Measurements from ENCODE around the gene APC.

The APC gene

GRCh38 chr5:112784726-112785125 is 47.0 kb downstream of the APC start:
- DNase-seq (ENCODE audit: low read depth, low spot score), result no peak

DNA sequence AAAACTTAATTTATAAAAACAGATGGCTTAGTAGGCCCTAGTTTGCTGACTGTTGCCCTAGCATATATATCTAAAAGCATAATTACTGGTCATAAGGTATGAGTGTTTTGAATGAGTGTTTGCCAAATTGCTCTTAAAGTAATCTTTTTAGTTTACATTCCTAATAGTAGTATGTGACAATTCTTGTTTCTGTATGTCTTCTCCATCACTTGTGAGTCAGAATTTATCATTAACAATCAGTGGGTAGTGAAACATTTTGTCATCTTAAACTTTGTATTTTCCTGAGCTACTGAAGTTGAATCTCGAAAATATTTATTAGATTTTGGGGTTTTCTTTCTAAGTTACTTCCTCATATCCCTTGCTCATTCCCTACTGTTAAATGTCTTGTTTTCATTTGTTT is 49.6 kb downstream of the APC start:
- DNase-seq (ENCODE audit: low read depth, low spot score), result no peak

- DNase-seq (ENCODE audit: low read depth, low spot score), result no peak
Measured at GRCh38 chr5:112787896-112788295, 50.2 kb downstream of the APC start.

GRCh38 chr5:112793201-112793600 is 55.5 kb downstream of the APC start:
- no peak for DNase-seq (ENCODE audit: low read depth, low spot score)

DNA sequence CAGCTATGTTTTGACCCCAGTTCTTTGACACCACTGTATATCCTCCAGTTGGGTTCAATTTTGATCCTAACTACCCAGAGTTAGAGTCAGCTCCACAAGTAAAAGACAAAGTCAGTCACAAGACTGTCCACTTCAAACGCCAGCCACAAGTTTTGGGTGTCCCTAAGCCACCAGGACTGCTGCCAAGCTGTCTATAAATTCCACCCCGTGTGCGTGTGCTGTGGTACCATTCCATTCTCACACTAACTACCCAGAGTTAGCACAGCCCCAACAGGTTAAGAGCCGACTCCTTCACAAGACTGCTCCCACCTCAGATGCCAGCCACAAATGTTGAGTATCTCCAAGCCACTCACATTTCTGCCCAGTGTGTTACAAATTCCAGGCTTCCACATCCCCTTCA is 56.7 kb downstream of the APC start:
- no peak for DNase-seq (ENCODE audit: low read depth, low spot score)

GRCh38 chr5:112795342-112795741 is 57.7 kb downstream of the APC start:
- no peak for DNase-seq (ENCODE audit: low read depth, low spot score)

DNA sequence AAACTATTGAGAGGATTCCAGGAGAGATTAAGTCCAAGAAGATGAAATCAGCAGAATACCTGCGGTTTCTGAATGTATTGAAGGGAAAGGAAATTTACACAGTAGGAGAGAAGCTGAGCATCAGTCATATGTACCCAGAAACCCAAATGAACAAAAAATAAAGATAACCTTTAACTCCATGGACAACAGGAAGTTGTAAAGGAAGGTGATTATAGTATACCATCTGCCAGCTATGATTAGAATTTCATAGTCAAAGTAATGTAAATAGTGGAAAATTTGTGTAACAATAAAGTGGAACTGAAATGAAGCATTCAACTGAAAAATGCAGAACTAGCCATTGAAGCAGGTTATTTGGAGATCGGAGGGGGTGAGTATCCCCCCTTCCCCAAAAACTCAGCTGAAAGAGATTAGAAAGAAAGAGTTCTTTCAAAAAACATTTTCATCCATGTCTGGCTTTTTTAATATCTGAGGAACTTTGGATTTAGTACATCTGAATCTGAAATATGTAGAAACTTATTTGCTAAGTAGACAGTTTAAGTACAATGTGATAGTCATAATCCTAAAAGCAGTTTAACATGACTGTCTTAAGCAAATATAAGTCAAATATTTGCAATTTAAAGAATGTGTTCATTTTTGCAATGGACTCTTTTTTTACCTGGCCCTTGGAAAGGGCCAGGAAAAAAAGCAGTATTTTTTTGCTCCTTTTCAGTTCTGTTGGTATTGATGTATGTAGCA is 58.4 kb downstream of the APC start:
- no peak for DNase-seq (ENCODE audit: low read depth, low spot score)

DNA sequence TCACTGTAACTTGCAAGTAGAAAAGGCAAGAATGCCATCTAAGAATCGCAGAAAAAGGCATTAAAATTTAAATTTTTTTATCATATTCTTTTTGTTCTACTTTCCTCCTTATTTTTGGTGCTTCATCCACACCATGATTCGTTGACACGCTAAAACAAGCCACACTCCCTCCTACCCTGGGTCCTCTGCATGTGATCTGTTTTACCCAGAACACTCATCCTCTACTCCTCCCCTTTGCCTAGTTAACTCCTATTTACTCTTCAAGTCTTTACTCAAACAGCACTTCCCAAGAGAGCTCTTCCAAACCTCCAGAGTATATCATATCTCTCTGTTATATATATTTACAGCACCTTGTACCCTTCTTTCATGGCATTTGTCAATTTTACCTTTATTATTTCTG is 62.0 kb downstream of the APC start:
- DNase-seq (ENCODE audit: low read depth, low spot score), result no peak

- no peak for DNase-seq (ENCODE audit: low read depth, low spot score)
Measured at GRCh38 chr5:112800891-112801290, 63.2 kb downstream of the APC start.

- DNase-seq (ENCODE audit: low read depth, low spot score), result no peak
Measured at GRCh38 chr5:112811023-112811422, 73.3 kb downstream of the APC start.

DNA sequence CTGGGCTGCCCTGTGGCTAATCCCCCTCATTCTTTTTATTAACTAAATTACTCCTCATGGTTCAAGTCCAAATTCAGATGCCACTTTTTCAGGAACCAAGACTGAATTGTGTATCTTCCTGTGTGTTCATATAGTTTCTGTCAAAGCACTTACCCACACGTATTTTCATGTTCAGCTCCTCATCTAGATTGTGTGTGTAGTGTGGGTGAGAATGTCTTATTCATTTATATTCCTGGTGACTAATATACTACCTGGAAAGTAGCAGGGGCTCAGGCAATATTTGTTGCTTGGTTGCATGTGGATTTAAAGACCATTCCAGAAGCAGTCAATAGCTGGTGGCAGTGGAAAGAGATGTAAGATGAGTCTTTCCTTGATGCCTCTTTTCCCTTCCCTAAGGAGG is 74.9 kb downstream of the APC start:
- DNase-seq (ENCODE audit: low read depth, low spot score), result no peak

GRCh38 chr5:112820246-112820645 is 82.6 kb downstream of the APC start:
- no peak for DNase-seq (ENCODE audit: low read depth, low spot score)

DNA sequence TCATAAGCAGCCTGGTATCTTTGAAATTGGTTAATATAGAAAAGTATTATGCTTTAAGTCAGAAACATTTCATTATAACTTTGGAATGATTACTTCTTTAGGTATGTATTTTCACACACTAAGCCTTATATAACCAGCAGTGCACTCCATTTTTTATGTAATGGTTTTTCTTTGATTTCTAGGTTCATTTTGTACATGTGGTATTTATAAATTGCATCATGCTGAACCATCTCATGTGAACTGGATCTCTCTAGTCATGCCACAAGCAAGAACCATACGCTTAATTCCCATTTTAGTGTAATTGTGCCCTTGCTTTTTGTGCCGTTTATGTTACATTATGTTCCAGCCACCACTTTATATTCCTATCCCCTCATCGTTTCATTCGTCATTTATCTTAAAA is 84.8 kb downstream of the APC start:
- no peak for DNase-seq (ENCODE audit: low read depth, low spot score)

DNA sequence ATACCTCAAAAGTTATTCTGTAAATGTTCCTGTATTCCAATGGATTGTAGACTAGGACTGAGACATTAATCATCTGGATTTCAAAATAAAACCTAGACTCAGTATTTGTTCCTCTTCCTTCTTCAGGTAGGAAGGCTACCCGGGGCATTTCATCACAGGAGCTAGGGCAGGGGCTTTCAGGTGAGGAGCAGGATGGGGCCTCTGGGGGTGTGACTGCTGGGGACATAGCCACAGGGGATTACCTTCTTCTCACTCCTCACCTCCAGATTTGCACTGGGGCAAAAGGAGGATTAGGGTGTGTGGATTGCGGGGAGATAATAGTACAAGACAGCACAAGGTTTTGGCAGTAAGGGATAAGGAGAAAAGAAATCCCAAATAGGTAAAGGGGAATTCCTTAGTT is 85.5 kb downstream of the APC start:
- no peak for DNase-seq (ENCODE audit: low read depth, low spot score)

DNA sequence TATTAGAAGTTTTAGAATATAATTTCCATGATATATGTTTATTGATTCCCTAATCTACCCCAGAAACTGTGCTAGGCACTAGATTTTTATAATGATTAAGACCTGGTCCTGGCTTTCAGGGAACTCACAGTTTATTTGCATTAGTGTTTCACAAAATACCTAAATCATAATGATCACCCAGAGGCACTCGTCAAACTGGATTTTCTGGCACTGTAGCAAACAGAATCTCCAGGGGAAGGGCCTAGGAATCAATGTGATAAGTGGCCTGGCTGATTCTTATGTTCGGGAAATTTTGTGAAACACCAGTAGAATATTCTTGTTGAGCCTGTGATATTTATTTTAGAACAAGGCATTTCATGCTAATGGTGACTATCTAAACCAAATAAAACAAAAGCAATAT is 86.0 kb downstream of the APC start:
- no peak for DNase-seq (ENCODE audit: low read depth, low spot score)

DNA sequence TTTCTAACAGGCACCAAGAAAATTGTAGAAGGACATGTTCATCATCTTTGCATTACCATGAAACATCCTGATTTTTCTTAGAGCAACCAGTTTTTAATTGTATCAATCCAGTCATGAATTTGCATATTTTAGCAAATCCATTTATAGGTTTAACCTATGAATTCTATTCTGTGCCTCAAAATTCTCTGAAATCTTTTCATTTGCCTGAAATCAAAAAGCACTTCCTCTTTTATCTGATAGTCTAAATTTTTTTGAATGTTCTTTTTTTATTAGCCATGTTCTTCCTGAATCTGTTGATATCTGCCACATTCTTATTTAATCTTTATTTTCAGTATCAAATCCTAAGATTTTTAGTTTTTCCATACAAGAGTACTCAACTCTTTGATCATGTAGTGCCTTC is 86.5 kb downstream of the APC start:
- no peak for DNase-seq (ENCODE audit: low read depth, low spot score)

DNA sequence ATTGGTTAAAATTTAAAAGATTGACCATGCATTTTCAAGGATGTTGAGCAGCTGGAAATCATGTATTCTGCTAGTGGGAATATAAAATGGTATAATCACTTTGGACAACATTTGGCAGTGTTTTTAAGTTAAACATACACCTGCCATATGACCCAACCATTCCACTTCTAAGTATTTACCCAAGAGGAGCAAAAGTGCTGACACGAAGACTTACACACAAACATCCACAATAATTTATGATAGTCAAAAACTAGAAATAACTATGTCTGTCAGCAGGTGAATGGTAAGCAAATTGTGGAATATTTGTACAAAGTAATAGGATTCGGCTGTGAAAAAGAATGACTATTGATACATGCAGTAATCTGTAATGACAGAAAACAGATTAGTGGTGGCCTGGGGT is 92.7 kb downstream of the APC start:
- DNase-seq (ENCODE audit: low read depth, low spot score), result no peak

DNA sequence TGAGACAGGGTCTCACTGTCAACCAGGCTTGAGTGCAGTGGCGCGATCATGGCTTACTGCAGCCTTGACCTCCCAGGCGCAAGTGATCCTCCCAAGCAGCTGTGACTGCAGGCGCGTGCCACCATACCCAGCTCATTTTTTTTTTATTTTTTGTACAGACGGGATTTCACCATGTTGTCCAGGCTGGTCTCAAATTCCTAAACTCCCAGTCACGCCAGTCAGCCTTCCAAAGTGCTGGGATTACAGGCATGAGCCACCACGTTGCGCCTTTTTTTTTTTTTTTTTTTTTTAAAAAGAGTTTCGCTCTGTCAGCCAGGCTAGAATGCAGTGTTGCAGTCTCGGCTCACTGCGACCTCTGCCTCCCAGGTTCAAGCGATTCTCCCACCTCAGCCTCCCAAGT is 96.3 kb downstream of the APC start:
- DNase-seq (ENCODE audit: low read depth, low spot score), result no peak

- DNase-seq (ENCODE audit: low read depth, low spot score), result no peak
Measured at GRCh38 chr5:112844489-112844888, 106.8 kb downstream of the APC start.

- no peak for DNase-seq (ENCODE audit: low read depth, low spot score)
Measured at GRCh38 chr5:112846556-112846955, 108.9 kb downstream of the APC start.

GRCh38 chr5:112847306-112847705 is 109.6 kb downstream of the APC start:
- DNase-seq (ENCODE audit: low read depth, low spot score), result no peak

- DNase-seq (ENCODE audit: low read depth, low spot score), result no peak
Measured at GRCh38 chr5:112848116-112848811, 110.6 kb downstream of the APC start.

DNA sequence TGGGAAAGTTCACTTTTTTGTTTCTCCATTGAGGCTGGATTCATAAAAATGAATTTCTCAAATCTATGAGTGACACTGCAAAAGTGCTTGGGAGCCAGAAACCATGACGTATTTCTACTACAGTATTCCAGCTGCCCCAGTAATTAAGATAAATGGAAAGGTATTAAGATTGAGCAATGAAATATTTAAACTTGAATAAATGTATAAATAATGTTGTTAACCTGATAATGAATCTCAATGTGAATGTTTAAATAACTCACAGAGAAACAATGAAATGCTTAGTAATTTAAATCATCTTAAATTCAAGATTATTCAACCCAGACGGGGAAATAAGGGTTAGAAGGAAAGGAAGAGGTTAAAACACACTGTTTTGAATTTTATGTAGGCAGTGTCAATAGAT is 112.2 kb downstream of the APC start:
- DNase-seq (ENCODE audit: low read depth, low spot score), result no peak

DNA sequence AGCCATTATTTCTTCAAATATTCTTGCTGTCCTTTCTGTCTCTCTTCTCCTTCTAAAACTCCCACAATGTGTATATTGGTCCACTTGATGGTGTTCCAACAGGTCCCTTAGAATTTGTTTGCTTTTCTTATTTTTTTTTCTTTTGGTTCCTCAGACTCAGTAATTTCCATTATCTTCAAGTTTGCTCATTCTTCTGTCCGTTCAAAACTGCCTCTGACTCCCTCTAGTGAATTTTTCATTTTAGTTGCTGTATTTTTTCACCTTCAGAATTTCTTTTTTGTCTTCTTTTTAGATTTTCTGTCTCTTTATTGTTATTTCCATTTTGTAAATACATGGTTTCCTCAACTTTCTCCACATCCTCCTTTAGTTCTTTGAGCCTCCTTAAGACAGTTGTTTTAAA is 117.0 kb downstream of the APC start:
- DNase-seq (ENCODE audit: low read depth, low spot score), result no peak
